ENCODE data around the gene CACNA1C. TPM values are rescaled to one million over a fixed set of nuclear protein-coding genes. Genes with fewer than 3 reads are reported as not detected.
A peak's percentile ranks its signal among the peaks of the same experiment; 100 is the strongest.

Gene CACNA1C
- total RNA-seq, 1 donor from 2014 or later: not detected

- peak; percentile 96 for DNase-seq (ENCODE audit: low read depth)
Measured at GRCh38 chr12:2336409-2336829, 283.6 kb downstream of the CACNA1C start.

- no peak for DNase-seq (ENCODE audit: low read depth)
Measured at GRCh38 chr12:2337031-2338010, 284.5 kb downstream of the CACNA1C start.

GRCh38 chr12:2338381-2338780 lies 285.6 kb downstream of the CACNA1C start:
- peak; percentile 93 for DNase-seq (ENCODE audit: low read depth)

GRCh38 chr12:2338991-2339431 lies 286.2 kb downstream of the CACNA1C start:
- DNase-seq (ENCODE audit: low read depth): peak; percentile 51

GRCh38 chr12:2341051-2341751 lies 288.4 kb downstream of the CACNA1C start:
- DNase-seq (ENCODE audit: low read depth): peak; percentile 75

- DNase-seq (ENCODE audit: low read depth): peak; percentile 35
Measured at GRCh38 chr12:2341871-2342270, 289.1 kb downstream of the CACNA1C start.

GRCh38 chr12:2343681-2344080 lies 290.9 kb downstream of the CACNA1C start:
- DNase-seq (ENCODE audit: low read depth): no peak

GRCh38 chr12:2344476-2344875 lies 291.7 kb downstream of the CACNA1C start:
- no peak for DNase-seq (ENCODE audit: low read depth)

GRCh38 chr12:2344885-2345284 lies 292.1 kb downstream of the CACNA1C start:
- DNase-seq (ENCODE audit: low read depth): no peak

- DNase-seq (ENCODE audit: low read depth): no peak
Measured at GRCh38 chr12:2345902-2346301, 293.1 kb downstream of the CACNA1C start.

GRCh38 chr12:2346416-2346815 lies 293.6 kb downstream of the CACNA1C start:
- DNase-seq (ENCODE audit: low read depth): no peak

GRCh38 chr12:2347137-2347843 lies 294.5 kb downstream of the CACNA1C start:
- DNase-seq (ENCODE audit: low read depth): no peak

GRCh38 chr12:2347844-2348481 lies 295.2 kb downstream of the CACNA1C start:
- DNase-seq (ENCODE audit: low read depth): no peak

GRCh38 chr12:2348482-2348852 lies 295.7 kb downstream of the CACNA1C start:
- no peak for DNase-seq (ENCODE audit: low read depth)

GRCh38 chr12:2351161-2351560 lies 298.4 kb downstream of the CACNA1C start:
- DNase-seq (ENCODE audit: low read depth): no peak

- no peak for DNase-seq (ENCODE audit: low read depth)
Measured at GRCh38 chr12:2352203-2352602, 299.4 kb downstream of the CACNA1C start.

GRCh38 chr12:2353281-2353680 lies 300.5 kb downstream of the CACNA1C start:
- no peak for DNase-seq (ENCODE audit: low read depth)

GRCh38 chr12:2353691-2354090 lies 300.9 kb downstream of the CACNA1C start:
- no peak for DNase-seq (ENCODE audit: low read depth)

- DNase-seq (ENCODE audit: low read depth): no peak
Measured at GRCh38 chr12:2354151-2354991, 301.6 kb downstream of the CACNA1C start.

- DNase-seq (ENCODE audit: low read depth): no peak
Measured at GRCh38 chr12:2355198-2355597, 302.4 kb downstream of the CACNA1C start.

Measured in myocyte (in vitro differentiated cells).